GM18951 (cell line): ENCODE results near the gene LRRC8E.
A peak's percentile ranks its signal among the peaks of the same experiment; 100 is the strongest.
"Not testable (repeated sequence)": the region's sequence is repeated elsewhere in the genome, so short reads cannot be mapped to it uniquely, and the experiment has no call there.

ENCODE experiments used
- POLR2A ChIP-seq: IDR thresholded peaks from 4 replicates; pipeline ENCODE4 v1.6.1; 2011; ENCODE audit warnings: mild to moderate bottlenecking; ENCODE audit not compliant: insufficient read length, insufficient read depth; ENCODE audit errors: extremely low read depth
- in situ Hi-C: fragments of 300-500 bp; cut with MboI; formaldehyde crosslinking; loops from one replicate; pipeline ENCODE4 v1.12.0; 2022; ENCODE audit warnings: low sequenced_read_pairs, mixed read lengths, inconsistent platforms; ENCODE audit not compliant: unreplicated experiment

Gene LRRC8E

GRCh38 chr19:7914598-7915045, 26.3 kb downstream of the LRRC8E start, which contains the start of gene TGFBR3L:
TSS of gene TGFBR3L (plus strand) at chr19:7914830.
- TF ChIP-seq POLR2A = no peak

GRCh38 chr19:7915250-7916102, 27.2 kb downstream of the LRRC8E start:
- in situ Hi-C loops = no loop called here
- TF ChIP-seq POLR2A = no peak

More at GRCh38 chr19:7914598-7915045, 26.3 kb downstream of the LRRC8E start, which contains the start of gene TGFBR3L:
- in situ Hi-C loops = no loop called here

GRCh38 chr19:7916103-7916954, 28.0 kb downstream of the LRRC8E start:
- in situ Hi-C loops = no loop called here
- TF ChIP-seq POLR2A = no peak

GRCh38 chr19:7916955-7917266, 28.6 kb downstream of the LRRC8E start:
- no peak for TF ChIP-seq POLR2A
- in situ Hi-C loops = no loop called here

GRCh38 chr19:7917267-7918061, 29.2 kb downstream of the LRRC8E start:
- no peak for TF ChIP-seq POLR2A
- in situ Hi-C loops = no loop called here

- in situ Hi-C loops = not testable (repeated sequence)
Measured at GRCh38 chr19:7918062-7918614, 29.8 kb downstream of the LRRC8E start.

GRCh38 chr19:7918615-7919421, 30.5 kb downstream of the LRRC8E start:
- no peak for TF ChIP-seq POLR2A
- in situ Hi-C loops = no loop called here

GRCh38 chr19:7919610-7920518, 31.6 kb downstream of the LRRC8E start, which contains the start of gene SNAPC2:
TSS of gene SNAPC2 (plus strand) at chr19:7920338. CDS start at chr19:7920367, 29 bp downstream.
- TF ChIP-seq POLR2A = peak; percentile 73
- in situ Hi-C loops = no loop called here

GRCh38 chr19:7920519-7921301, 32.4 kb downstream of the LRRC8E start:
- peak; percentile 15 for TF ChIP-seq POLR2A
- in situ Hi-C loops = no loop called here

- TF ChIP-seq POLR2A = no peak
- in situ Hi-C loops = no loop called here
Measured at GRCh38 chr19:7921302-7921966, 33.1 kb downstream of the LRRC8E start.
